GM21528 (cell line): Measurements from ENCODE around the gene ATG10.
"Not testable (repeated sequence)": the region's sequence is repeated elsewhere in the genome, so short reads cannot be mapped to it uniquely, and the experiment has no call there.

Experiments
- ATAC-seq: cut with Tn5 transposase; IDR thresholded peaks from one replicate; pipeline ENCODE4 v1.9.1; 2021; ENCODE audit warnings: mild to moderate bottlenecking, moderate library complexity; ENCODE audit not compliant: unreplicated experiment, low FRiP score

Gene ATG10

DNA sequence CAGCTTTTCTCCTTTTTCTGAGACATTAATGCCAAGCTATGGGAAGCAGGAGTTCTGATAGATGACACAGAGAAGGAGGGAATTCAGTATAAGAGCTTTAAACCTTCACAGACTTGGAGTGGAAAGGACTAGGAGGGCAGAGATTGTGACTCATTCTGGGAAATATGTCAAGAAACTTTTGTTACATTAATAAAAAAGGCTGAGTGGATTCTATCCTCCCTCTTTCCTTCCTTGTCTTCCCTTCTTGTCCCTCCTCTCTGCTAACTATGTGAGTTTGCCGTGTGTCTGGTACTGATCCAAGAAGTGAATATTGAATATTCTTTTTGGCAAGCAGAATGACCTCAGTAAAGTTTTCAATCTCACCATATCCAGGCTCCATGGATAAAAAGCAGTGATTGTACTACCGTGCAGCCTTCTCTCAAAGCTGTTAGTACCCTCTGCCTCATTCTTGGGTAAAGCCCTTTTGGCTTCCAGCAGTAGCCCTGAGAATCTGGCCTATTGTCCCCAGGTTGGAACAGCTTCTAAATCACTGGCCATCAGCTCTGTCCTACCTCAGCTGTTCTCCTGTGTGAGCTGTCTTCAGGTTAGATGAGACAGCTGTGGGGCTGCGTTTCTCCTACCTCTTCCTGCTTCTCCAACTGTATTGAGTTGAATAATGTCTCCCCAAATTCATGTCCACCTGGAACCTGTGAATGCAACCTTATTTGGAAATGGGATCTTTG, 73.9 kb downstream of the ATG10 start:
- ATAC-seq = no peak

DNA sequence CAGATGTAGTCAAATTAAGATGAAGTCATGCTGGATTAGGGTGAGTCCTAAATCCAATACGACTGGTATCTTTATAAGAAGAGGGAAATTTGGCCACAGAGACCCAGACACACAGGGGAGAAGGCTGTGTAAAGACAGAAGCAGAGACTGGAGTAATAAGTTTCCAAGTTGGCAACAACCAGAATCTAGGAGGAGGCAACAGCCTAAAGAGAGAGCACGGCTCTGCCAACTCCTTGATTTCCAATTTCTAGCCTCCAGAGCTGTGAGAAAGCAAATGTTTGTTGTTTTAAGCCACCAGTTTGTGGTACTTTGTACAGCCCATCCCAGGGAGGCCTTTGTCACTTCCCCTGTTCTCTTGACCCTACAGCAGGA, 74.4 kb downstream of the ATG10 start:
- ATAC-seq = no peak

DNA sequence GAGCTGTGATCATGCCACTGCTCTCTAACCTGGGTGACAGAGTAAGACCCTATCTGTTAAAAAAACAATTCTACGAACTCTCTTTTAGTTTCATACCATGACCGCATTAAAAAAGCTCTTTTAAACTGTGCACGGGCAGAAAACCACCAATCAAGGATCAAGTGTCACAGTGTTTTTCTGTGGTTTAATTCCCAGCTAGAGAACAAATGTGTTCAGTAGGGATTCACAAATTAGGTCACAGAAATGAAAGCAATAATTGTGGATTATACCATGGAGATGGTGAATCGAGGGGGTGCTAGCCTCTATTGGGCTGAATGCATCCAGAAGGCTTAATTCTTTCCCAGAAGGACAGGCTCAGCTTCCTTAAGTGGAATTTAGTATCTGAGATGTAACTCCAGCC, 79.1 kb downstream of the ATG10 start:
- no peak for ATAC-seq

DNA sequence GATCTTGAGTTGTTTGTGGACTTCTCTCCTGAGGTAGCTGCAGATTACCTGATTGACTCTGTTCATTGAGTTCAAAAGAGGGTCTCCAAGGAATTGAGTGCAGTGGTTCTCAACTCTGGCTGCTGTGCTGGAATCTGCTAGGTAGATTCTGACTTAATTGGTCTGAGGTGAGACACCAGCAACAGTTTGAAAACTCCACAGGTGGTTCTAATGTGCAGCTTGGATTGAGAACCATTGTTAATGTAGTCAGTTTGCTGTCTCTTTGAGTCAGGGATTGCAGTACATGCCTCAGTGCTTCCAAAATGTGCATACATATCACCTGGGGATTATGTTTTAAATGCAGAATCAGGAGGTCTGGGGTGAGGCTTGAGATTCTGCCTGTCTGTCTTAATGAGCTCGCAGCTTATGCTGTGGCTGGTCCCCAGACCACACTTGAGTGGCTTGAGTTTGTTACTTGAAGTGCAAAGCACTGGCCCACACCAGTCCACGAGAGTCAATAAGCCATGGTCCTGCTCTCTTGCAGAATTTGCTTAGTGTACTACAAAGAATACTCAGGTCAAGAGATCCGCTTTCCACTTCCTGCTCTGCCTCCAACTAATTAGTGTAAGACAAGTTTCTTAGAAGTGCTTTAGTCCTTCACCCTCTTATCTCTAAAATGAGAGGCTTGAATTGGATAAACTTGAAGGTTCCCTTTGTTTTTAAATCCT, 82.3 kb downstream of the ATG10 start:
- no peak for ATAC-seq

DNA sequence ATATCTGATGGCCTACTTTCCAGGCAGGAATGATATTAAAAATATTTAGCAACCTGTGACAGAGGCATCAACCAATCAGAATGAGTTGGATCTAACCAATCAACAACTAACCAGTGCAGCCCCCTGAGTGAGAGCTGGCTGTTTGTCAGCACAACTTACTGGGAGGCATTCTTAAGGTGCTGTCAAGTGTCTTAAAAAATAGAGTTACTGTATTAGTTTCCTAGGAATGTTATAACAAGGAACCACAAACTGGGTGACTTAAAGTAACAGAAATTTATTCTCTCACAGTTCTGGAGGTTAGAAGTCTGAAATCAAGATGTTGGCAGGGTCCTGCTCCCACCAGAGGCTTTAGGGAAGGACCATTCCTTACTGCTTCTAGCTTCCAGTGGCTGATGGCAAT, 85.2 kb downstream of the ATG10 start:
- ATAC-seq = no peak

DNA sequence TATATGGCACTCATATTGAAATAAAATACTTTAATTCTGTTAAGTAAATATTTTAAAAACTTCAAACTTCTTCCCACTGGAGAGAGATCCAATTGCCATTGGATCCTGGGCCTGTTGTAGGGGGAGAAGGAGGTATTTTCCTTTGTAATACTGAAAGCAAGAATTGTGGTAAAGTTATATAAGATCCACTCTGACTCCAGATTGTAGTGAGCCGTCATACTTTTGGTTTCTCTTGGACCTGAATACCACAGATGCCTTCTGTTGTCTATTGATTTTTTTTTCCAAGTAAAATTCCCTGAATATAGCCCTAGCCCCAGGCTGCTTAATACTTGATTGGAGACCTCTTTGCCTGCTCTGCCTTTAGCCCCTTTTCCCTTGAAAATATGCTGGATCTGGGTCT, 86.9 kb downstream of the ATG10 start:
- no peak for ATAC-seq

DNA sequence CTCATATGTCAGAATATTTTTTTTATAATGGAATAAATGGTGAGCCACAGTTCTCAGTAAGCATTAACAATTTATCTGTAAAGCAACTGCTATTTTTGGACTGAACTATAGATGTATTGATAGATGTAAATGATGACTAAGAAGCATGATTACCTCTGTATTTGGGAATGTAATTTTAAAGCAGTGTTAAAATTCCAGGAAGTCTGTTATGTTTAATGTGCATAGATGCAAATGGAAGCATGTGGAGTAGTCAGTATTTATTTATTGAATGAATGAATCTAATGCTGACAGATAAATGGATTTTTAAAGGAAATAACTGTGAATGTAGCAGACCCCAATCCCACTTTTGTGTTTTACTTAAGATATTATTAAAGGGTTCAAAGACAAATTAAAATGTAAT, 95.0 kb downstream of the ATG10 start:
- ATAC-seq = no peak

DNA sequence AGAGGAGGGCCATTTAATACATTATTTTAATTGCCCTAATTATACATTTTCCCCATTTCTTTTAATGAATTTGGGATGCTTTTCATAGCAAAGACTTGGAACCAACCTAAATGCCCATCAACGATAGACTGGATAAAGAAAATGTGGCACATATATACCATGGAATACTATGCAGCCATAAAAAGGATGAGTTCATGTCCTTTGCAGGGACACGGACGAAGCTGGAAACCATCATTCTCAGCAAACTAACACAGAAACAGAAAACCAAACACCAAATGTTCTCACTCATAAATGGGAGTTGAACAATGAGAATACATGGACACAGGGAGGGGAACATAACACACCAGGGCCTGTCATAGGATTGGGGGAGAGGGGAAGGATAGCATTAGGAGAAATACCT, 96.2 kb downstream of the ATG10 start:
- ATAC-seq = not testable (repeated sequence)

DNA sequence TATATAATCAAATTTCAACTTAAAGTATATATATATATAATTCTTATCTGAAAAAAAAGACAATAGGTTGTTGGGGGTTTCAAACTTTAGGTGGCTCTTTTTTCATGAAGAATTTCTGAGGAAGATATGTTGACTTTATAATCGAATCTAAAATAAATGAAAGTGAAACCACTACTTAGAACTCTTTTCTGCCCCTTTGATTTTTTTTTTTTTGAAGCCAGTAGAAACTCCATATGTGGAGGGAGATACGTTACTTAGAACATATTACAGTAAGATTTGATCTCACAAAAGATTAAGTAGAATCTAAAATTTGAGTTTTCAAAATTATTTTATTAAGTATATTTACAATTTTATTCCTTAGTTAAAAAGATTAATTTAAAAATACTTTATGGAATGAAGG, 96.9 kb downstream of the ATG10 start:
- ATAC-seq = no peak

DNA sequence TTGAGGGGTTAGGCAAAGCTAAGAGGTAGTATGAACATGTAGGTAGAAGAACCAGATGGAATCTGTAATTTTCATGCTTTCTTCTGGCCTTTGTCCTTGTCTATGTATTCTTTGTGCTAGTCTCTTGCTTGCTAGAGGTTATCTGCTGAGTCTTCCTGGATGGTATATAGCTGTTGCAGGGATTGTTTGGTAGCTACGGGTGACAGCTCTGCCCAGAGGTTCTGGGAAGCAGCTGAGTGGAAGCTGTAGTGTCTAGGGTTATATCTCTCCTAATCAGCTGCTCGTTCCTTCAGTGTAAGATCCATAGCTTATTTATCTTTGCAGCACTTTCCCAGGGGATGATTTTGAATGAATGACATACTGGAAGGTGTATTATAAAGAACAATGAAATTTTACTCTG, 100.3 kb downstream of the ATG10 start:
- no peak for ATAC-seq

DNA sequence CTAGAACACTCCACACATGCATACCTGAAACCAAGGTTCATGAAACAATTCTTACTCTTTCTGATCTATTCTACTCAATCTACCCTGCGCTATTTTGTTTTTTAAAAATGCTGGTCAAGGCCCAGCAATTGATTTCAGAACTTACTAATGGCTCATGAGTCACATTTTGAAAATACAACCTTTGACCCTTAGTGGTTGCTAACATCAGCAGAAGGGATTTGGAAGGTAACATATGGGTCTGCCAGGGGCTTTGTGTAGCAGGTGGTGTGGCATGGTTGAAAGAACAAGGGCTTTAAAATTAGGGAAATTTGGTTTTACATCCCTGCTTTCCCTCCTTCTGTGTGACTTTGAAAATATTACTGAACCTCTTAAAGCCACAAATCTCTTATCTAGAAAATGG, 101.4 kb downstream of the ATG10 start:
- no peak for ATAC-seq

DNA sequence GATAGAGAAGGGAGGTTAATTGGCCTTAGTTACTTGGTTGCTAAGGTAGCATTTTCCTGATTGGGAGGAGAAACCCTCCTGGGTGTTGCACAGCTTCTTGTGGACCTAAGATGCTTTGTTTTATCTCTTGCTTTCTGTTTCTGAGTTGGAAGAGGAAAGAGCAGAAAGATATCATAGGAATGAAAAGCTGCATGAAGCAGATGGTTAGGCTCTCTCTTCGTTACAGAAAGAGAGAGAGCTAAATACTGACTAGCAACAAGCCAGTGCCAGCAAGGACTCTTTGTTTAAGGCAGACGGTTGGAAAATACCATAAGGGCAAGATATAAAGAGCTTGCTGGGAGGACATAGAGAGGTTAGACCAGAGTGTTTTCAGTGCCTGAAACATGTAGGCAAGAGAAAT, 103.1 kb downstream of the ATG10 start:
- ATAC-seq = no peak

DNA sequence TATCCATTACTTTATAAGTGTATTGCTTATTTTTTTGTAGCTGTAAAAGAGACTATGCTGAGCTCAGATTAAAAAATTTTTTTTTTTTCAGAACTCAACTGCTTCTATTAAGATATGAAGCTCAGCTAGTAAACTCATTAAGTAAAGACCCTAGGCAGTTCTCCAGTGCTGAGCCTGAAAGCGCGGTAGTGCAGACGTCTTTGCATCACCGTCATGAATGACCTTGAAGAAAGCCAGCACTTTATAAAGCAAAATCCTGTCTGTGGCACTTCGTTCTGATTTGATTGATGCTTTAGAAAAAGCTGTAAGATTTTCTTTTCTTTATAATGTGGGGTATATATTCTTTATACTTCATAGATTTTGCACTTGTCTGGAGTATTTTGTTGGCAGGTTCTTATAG, 105.7 kb downstream of the ATG10 start:
- no peak for ATAC-seq

DNA sequence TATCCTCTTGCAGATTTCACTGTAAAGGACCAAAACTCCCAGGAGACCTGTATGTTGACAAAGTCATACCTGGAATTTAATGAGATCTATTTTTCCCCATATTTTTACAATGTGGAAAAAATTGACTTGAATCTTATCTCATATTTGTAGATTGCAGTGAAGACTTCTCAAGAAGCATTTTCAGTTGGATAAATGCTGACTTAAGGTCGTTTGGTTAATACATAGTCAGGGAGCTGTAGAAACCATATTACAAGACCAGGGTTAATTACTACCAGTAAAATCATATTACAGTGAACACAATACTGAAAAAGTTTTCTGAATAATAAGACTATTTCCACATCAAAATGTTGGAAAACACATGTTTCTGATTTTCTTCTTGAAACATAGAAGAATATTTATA, 119.8 kb downstream of the ATG10 start:
- no peak for ATAC-seq

DNA sequence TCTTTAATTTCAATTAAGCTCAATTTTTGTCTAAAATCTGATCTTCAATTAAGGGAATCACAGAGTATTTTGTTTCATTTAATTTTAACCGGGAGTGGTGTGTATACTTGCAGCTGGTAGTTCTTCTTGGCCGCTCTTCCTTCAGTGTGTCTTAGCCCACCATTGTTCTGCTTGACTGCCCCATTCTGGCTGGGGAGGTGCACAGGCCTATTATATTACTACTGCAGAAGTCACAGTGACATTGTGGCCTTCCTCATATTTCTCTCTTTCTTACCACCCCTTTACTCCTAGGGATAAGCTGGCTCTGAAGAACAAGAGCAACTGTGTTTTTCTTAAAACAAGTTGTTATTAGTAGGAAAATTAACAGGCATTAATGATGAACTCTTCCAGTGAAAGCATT, 123.7 kb downstream of the ATG10 start:
- no peak for ATAC-seq

DNA sequence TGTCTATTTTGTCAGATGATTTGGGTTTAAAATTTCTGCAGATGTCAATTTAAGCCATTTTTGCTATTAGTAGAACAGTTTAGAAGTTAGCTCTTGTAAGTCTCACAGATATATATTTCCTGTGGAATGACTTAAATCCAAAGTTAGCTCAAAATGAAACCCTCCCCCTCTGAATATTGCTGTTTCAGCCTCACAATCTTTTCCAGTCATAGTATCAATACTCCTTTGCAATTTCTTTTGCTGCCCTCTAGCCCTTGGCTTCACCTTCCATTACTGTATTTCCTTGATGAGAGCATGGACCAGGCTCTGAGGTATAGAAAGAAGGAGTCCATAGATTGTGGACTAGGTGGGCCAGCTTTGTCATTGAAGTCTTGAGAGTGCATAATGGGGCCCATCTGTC, 124.4 kb downstream of the ATG10 start:
- no peak for ATAC-seq

DNA sequence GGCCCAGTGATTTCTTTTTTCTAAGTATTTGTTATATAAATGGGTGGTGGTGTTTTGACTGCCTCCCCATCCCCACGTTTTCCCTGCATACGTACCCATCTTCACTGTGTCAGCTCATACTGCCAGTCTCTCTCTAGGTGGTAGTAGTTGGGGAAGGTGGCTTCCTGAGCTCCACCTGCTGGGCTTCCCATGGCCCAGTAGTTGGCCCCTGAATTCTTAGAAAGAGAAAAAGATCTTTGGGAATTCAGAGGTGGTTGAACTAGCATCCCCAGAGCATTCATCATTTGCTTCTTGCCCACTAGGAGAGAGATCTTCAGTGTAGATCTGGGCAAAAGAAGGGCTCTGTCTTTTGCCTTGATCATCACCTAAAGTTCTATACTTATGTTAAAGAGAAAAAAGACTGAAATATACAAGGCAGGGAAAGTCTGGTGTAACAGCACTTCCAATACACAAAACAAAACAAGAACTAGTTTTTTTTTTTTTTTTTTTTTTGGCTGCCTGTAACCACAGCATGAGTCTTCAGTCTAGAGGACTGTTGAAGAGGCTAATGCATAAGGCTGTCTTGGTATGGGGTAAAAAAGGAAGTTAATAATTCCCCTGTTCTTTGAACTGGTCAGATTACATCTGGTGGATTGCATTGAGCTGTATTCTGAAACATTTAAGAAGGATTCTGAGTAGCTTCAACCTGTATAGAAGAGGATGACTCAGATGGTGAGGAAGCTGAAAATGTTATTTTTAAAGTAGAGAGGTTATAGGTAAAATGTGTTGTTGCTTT, 128.7 kb downstream of the ATG10 start:
- peak; percentile 90 for ATAC-seq

DNA sequence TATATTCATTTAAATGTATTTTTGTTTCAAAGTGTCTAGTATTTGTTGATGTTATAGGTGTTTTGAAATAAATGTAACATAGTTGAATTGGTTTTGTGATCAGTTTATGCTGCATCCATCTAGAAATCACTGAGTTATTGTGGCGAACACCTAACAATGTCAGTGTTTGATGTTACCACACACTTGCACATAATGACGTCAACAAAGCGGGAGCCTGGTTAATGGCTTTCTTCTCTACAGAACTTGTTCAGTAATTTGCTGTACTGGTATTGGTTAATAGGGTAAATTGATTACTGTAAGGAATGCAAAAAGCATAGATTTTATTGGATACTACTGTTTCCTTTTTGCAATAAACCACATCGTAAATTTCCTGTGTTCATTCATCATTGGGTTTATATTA, 133.0 kb downstream of the ATG10 start:
- ATAC-seq = no peak

DNA sequence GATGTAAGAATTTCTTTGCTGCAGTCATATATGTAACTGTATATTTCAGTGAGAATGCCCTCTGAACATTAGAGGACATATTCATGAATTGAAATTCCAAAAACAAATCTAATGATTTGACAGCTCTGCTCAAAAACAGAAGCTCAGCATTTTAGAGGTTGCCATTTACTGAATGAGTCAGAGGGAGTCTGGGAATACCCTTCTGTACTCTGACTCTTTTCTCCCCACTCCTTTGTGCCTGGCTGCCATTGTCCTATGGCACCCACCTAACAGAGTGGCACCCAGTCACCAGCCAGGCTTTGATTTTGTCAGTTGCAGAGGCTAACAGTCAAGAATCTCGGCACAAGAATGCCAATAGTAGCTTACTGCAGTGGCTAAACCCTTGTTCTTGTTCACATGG, 133.6 kb downstream of the ATG10 start:
- ATAC-seq = no peak

DNA sequence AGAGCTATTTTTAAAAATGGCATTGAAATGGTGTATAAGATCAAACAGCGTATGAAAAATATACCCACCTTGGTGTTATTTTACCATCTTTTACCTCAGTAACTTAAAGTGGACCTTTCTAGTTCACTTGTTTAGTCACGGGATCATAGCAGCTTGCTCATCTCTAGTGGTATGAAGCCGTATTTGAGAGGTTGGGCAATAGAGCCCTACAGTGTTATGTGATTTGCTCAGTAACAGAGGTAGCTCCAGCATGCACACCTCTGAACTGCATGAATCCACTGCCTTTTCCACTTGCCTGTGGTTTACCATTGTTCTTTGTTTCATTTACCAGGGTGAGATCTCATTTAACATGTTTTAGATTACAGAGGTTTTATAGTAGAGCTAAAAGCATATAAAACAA, 134.4 kb downstream of the ATG10 start:
- ATAC-seq = no peak

DNA sequence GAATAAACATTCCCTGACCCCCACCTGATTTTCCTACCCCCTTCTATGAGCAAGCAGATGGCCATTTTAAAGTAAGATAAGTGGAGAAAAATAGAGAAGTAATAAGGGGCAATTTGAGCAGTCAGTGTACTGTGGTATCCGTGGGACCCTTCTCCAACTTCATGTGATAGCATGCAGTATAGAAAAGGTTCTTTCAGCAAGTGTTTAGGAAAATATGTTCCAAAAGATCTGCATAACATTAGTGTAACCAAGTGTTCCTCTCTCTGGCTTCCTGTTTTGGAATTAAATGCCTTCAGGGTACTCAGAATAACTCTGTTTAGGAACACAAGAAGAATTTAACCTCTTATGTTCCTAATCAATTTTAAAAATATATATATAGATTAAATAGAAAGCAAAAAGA, 134.9 kb downstream of the ATG10 start:
- no peak for ATAC-seq

DNA sequence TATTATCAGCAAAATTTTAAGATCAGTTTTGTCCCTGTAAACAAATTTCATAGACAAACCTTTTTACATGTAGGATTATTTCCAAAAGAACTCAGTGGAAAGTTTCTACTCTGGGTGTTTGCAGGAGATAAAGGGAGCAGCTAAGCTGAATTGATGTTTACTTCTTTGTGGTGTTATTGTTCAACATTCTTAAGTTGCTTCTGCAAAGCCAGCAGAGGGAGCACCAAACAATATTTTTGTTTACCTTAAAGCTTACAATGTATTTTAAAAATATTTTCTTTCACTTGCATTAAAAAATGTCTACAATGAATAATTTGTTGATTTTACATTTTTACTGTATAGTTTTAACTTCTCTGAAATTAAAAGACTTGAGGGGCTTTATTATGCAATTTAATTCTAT, 135.4 kb downstream of the ATG10 start:
- no peak for ATAC-seq
